ENCODE measurements around the gene ABHD16B.

- TF ChIP-seq POLR2AphosphoS5 (IDR thresholded peaks at IDR 0.05; ENCODE audit: low read depth, low read length) (no peak), POLR2A (IDR thresholded peaks at IDR 0.05; ENCODE audit: low read depth, low read length) (no peak; the same call in 1 of the 2 replicates), SPI1 (IDR thresholded peaks at IDR 0.05; ENCODE audit: low read depth, low read length) (peak; percentile 59), TAF1 (IDR thresholded peaks at IDR 0.05; ENCODE audit: low read depth, low read length) (no peak), PAX5 (IDR thresholded peaks at IDR 0.05; ENCODE audit: insufficient read depth, low read length, severe bottlenecking) (no peak)
These were observed 13.9 kb upstream of the ABHD16B start for GRCh38 chr20:63847237-63848002.
